GM21526 (cell line): ENCODE results near the gene SART1.

Experiments used
- ATAC-seq: cut with Tn5 transposase; IDR thresholded peaks from one replicate; pipeline ENCODE4 v1.9.1; 2021; ENCODE audit warnings: moderate library complexity; ENCODE audit not compliant: unreplicated experiment, low FRiP score

The SART1 gene

GRCh38 chr11:65962141-65962564 lies 619 bp downstream of the SART1 start:
- ATAC-seq: no peak

GRCh38 chr11:65964906-65965305 lies 3.4 kb downstream of the SART1 start:
- no peak for ATAC-seq

GRCh38 chr11:65965986-65966762 lies 4.6 kb downstream of the SART1 start:
- ATAC-seq: no peak

GRCh38 chr11:65967329-65967934 lies 5.9 kb downstream of the SART1 start:
- no peak for ATAC-seq

GRCh38 chr11:65968600-65969482 lies 7.3 kb downstream of the SART1 start:
- ATAC-seq: no peak

GRCh38 chr11:65972116-65972515 lies 10.6 kb downstream of the SART1 start:
- no peak for ATAC-seq

GRCh38 chr11:65973439-65974110 lies 12.0 kb downstream of the SART1 start:
- no peak for ATAC-seq

GRCh38 chr11:65975771-65976170 lies 14.2 kb downstream of the SART1 start:
- no peak for ATAC-seq

GRCh38 chr11:65976216-65977176 lies 15.0 kb downstream of the SART1 start:
- no peak for ATAC-seq

- no peak for ATAC-seq
Measured at GRCh38 chr11:65977621-65978390, 16.3 kb downstream of the SART1 start.

- ATAC-seq: no peak
Measured at GRCh38 chr11:65978391-65979238, 17.1 kb downstream of the SART1 start.

- ATAC-seq: no peak
Measured at GRCh38 chr11:65979261-65979759, 17.8 kb downstream of the SART1 start.

- ATAC-seq: no peak
Measured at GRCh38 chr11:65981101-65981740, 19.7 kb downstream of the SART1 start.

- ATAC-seq: no peak
Measured at GRCh38 chr11:65981972-65982823, 20.7 kb downstream of the SART1 start.

- no peak for ATAC-seq
Measured at GRCh38 chr11:65982824-65983588, 21.5 kb downstream of the SART1 start.

- no peak for ATAC-seq
Measured at GRCh38 chr11:65983589-65983987, 22.1 kb downstream of the SART1 start.
